Keratinocyte (primary cell): ENCODE results near the gene ZC3H4. TPM values are rescaled to one million over a fixed set of nuclear protein-coding genes. Genes with fewer than 3 reads are reported as not detected.
"Not testable (repeated sequence)": the region's sequence is repeated elsewhere in the genome, so short reads cannot be mapped to it uniquely, and the experiment has no call there.

Source experiments
- DNase-seq: peaks from one replicate; pipeline ENCODE4 v3.0.0-alpha.2; 2011; ENCODE audit warnings: low read depth, missing footprints, low spot score
- FAIRE-seq: peaks from 2 replicates; lab custom pipeline; 2011; peaks lifted over from hg19 to GRCh38; lab: Jason Lieb, UNC
- H2AFZ ChIP-seq: 2 replicates; pipeline ENCODE4 v1.6.0; 2012; ENCODE audit warnings: low read length, control low read depth, inconsistent platforms; ENCODE audit not compliant: control insufficient read depth
- H3K27ac ChIP-seq: 2 replicates; pipeline ENCODE4 v1.5.1; 2011; ENCODE audit warnings: low read length; ENCODE audit not compliant: control insufficient read depth, insufficient read depth
- H3K27me3 ChIP-seq: 3 replicates; pipeline ENCODE4 v1.6.0; 2011; ENCODE audit warnings: low read length; ENCODE audit not compliant: control insufficient read depth, insufficient read depth; ENCODE audit errors: extremely low read depth
- H3K36me3 ChIP-seq, 2 experiments: 2 replicates in 1 of 2; 3 replicates in 1 of 2; pipeline ENCODE4 v1.5.1; 2011; ENCODE audit warnings: low read length in 2 of 2, mild to moderate bottlenecking in 1 of 2; ENCODE audit not compliant: control insufficient read depth in 2 of 2, insufficient read depth in 2 of 2; ENCODE audit errors: extremely low read depth in 1 of 2
- H3K4me1 ChIP-seq: 3 replicates; pipeline ENCODE4 v1.5.1; 2011; ENCODE audit warnings: low read length; ENCODE audit not compliant: control insufficient read depth, insufficient read depth; ENCODE audit errors: extremely low read depth
- H3K4me2 ChIP-seq: 3 replicates; pipeline ENCODE4 v1.6.0; 2011; ENCODE audit warnings: low read depth, low read length; ENCODE audit not compliant: control insufficient read depth, insufficient read depth; ENCODE audit errors: extremely low read depth
- H3K4me3 ChIP-seq, 3 experiments: fragments of 200-600 bp in 1 of 3; sonication (generic) in 1 of 3; 2 replicates in 2 of 3; 3 replicates in 1 of 3; pipeline ENCODE4 v1.5.1; 2011 to 2016; ENCODE audit warnings: low read length in 3 of 3, mild to moderate bottlenecking in 3 of 3, control low read depth in 2 of 3, inconsistent platforms in 1 of 3, low read depth in 1 of 3, mixed read lengths in 1 of 3, mixed run types in 1 of 3, moderate library complexity in 1 of 3; ENCODE audit not compliant: control insufficient read depth in 2 of 3, insufficient read depth in 2 of 3; ENCODE audit errors: extremely low read depth in 1 of 3
- H3K79me2 ChIP-seq: 2 replicates; pipeline ENCODE4 v1.6.0; 2012; ENCODE audit warnings: low read length; ENCODE audit not compliant: control insufficient read depth, insufficient read depth
- H3K9ac ChIP-seq: 3 replicates; pipeline ENCODE4 v1.6.0; 2011; ENCODE audit warnings: low read length; ENCODE audit not compliant: control insufficient read depth, insufficient read depth; ENCODE audit errors: extremely low read depth
- H3K9me1 ChIP-seq: 3 replicates; pipeline ENCODE4 v1.6.0; 2011; ENCODE audit warnings: low read length; ENCODE audit not compliant: control insufficient read depth, insufficient read depth; ENCODE audit errors: extremely low read depth
- H3K9me3 ChIP-seq: 2 replicates; pipeline ENCODE4 v1.5.1; 2012; ENCODE audit warnings: low read depth, low read length; ENCODE audit not compliant: control insufficient read depth
- H4K20me1 ChIP-seq: 3 replicates; pipeline ENCODE4 v1.6.0; 2011; ENCODE audit warnings: low read length; ENCODE audit not compliant: control insufficient read depth, insufficient read depth; ENCODE audit errors: extremely low read depth
- CTCF ChIP-seq, 3 experiments: IDR thresholded peaks in 1 of 3; conservative IDR thresholded peaks in 1 of 3; optimal IDR thresholded peaks in 1 of 3; 2 replicates in 2 of 3; 3 replicates in 1 of 3; pipeline versions ENCODE3 to v1.5.1; 2011; ENCODE audit warnings: low read length in 3 of 3, mild to moderate bottlenecking in 3 of 3, moderate library complexity in 2 of 3, control low read depth in 1 of 3, inconsistent platforms in 1 of 3; ENCODE audit not compliant: insufficient read depth in 2 of 3; ENCODE audit errors: extremely low read depth in 1 of 3
- EZH2 ChIP-seq: IDR thresholded peaks from one replicate; pipeline ENCODE4 v1.6.1; 2012; ENCODE audit warnings: inconsistent platforms, mild to moderate bottlenecking, low read length, moderate library complexity
- dilution Hi-C: fragments of 300-500 bp; cut with MboI; formaldehyde crosslinking; loops from one replicate; pipeline ENCODE4 v1.7.0; 2020; ENCODE audit warnings: low sequenced_read_pairs; ENCODE audit not compliant: extremely low pct_ligation_motif_present
- polyA plus RNA-seq, 5 experiments: library from polyadenylated mRNA; depleted of rRNA in 3 of 5; stranded (reverse) in 3 of 5; stranded (forward) in 1 of 5; unstranded in 1 of 5; fragments of >200 nt; gene quantifications; 1 replicate in 1 of 5; 2 replicates in 3 of 5; 3 replicates in 1 of 5; pipeline versions ENCODE4 v1.2.1 to v1.2.3, GENCODE V29; 2011 to 2012; ENCODE audit warnings: missing spikeins in 2 of 5, low read depth in 1 of 5, low replicate concordance in 1 of 5

ZC3H4 gene
- polyA plus RNA-seq, 1 donor (not counting 4 experiments of a cell fraction or from before 2014, with no cell fraction given), result 5.6 TPM

GRCh38 chr19:47141695-47142094 is 28.1 kb upstream of the ZC3H4 start:
- dilution Hi-C loops, result no loop called here
- Histone ChIP-seq H3K4me3 (no peak overlapping the region), H3K4me1 (no peaks in the 10 kb centered on the region), H3K27me3 (no peaks in the 10 kb centered on the region), H3K9me3 (no peaks in the 10 kb centered on the region), H3K4me2 (no peak overlapping the region), H3K9ac (no peak overlapping the region), H4K20me1 (peaks cover 2% of the 10 kb centered on the region), H3K79me2 (peaks cover 73% of the 10 kb centered on the region), H3K9me1 (no peaks in the 10 kb centered on the region), H3K27ac (no peak overlapping the region), H2AFZ (no peak overlapping the region), H3K36me3 (peaks cover 17 to 18% of the 10 kb centered on the region in 2 experiments)
- DNase-seq (no peak), FAIRE-seq (no peak)
- TF ChIP-seq EZH2, result no peak
- TF ChIP-seq CTCF (optimal IDR thresholded peaks at IDR 0.05 in 1 of 3, IDR thresholded peaks at IDR 0.05 in 1 of 3, conservative IDR thresholded peaks at IDR 0.05 in 1 of 3; ENCODE audit: extremely low read depth in 1 of 3, insufficient read depth in 2 of 3, low read length in 3 of 3), result no peak

- FAIRE-seq, H3K27ac ChIP-seq: not testable (repeated sequence)
Observed at GRCh38 chr19:47141252-47141651, 27.7 kb upstream of the ZC3H4 start.

GRCh38 chr19:47135156-47135555 is 21.6 kb upstream of the ZC3H4 start:
- dilution Hi-C loops, result no loop called here
- Histone ChIP-seq H3K4me2 (no peak overlapping the region), H3K9me3 (no peaks in the 10 kb centered on the region), H3K27me3 (no peaks in the 10 kb centered on the region), H3K9ac (no peak overlapping the region), H3K4me1 (peaks cover 6% of the 10 kb centered on the region), H3K27ac (no peak overlapping the region), H3K36me3 (peaks cover 0 to 2% of the 10 kb centered on the region in 2 experiments), H3K9me1 (no peaks in the 10 kb centered on the region), H3K4me3 (no peak overlapping the region), H4K20me1 (peaks cover 9% of the 10 kb centered on the region), H3K79me2 (peaks cover 90% of the 10 kb centered on the region), H2AFZ (no peak overlapping the region)
- DNase-seq, result no peak
- FAIRE-seq, result no peak
- no peak for TF ChIP-seq EZH2
- TF ChIP-seq CTCF (optimal IDR thresholded peaks at IDR 0.05 in 1 of 3, IDR thresholded peaks at IDR 0.05 in 1 of 3, conservative IDR thresholded peaks at IDR 0.05 in 1 of 3; ENCODE audit: extremely low read depth in 1 of 3, insufficient read depth in 2 of 3, low read length in 3 of 3), result no peak

More at GRCh38 chr19:47141252-47141651, 27.7 kb upstream of the ZC3H4 start:
- H4K20me1 ChIP-seq, H3K9ac ChIP-seq, H3K4me1 ChIP-seq, H3K4me3 ChIP-seq, H3K27me3 ChIP-seq, H2AFZ ChIP-seq, DNase-seq, H3K9me1 ChIP-seq, dilution Hi-C loops, H3K4me2 ChIP-seq, H3K9me3 ChIP-seq: not testable (repeated sequence)
- H3K79me2 ChIP-seq, result peaks cover 73% of the 10 kb centered on the region
- peaks cover 13 to 14% of the 10 kb centered on the region in 2 experiments for H3K36me3 ChIP-seq
